ENCODE data around the gene ANKRD28. TPM values are rescaled to one million over a fixed set of nuclear protein-coding genes. Genes with fewer than 3 reads are reported as not detected.

ANKRD28 gene
- total and polyA plus RNA-seq, 2 of the 8 experiments (the other 6 are each of a cell fraction or from before 2014, with no cell fraction given) = 39.1 to 61.7 TPM

- H3K14ac ChIP-seq (ENCODE audit: insufficient read length) = no peak overlapping the region
- H3K23ac ChIP-seq (ENCODE audit: insufficient read length) = no peak overlapping the region
- no peak overlapping the region for H2AFZ ChIP-seq (ENCODE audit: low read length)
- no peak overlapping the region for H3K4ac ChIP-seq (replicated peaks; ENCODE audit: insufficient read length, low read depth, low read length)
- no peak overlapping the region for H2BK5ac ChIP-seq (ENCODE audit: low read depth, low read length)
- no peak overlapping the region for H3K18ac ChIP-seq (ENCODE audit: extremely low read depth, low read length)
- WGBS, 2 experiments (ENCODE audit: extremely low coverage in 1 of 2, insufficient coverage in 1 of 2, insufficient read length in 1 of 2, insufficient replicate concordance in 2 of 2, low coverage in 1 of 2, low lambda C conversion rate in 2 of 2, missing lambda C conversion rate in 1 of 2) = 93% methylated on average over 3 of the region's 3 CpGs; no CpG with 5 or more reads in 1 of the 2 experiments
- H2BK120ac ChIP-seq (replicated peaks; ENCODE audit: low read depth, low read length) = no peak overlapping the region
- H3K36me3 ChIP-seq (ENCODE audit: control insufficient read depth in 2 of 4, insufficient read depth in 4 of 4, low read length in 3 of 4) = no peaks in the 10 kb centered on the region
- no peak overlapping the region for H3K9ac ChIP-seq (replicated peaks in 1 of 4; ENCODE audit: extremely low read depth in 1 of 4, low read depth in 3 of 4, low read length in 3 of 4)
- no peaks in the 10 kb centered on the region for H4K20me1 ChIP-seq (replicated peaks in 1 of 2; ENCODE audit: control insufficient read depth in 1 of 2, insufficient read depth in 2 of 2, low read length in 2 of 2)
- no peak overlapping the region for H3K56ac ChIP-seq (replicated peaks; ENCODE audit: insufficient read length, low read depth, low read length)
- H2BK20ac ChIP-seq (ENCODE audit: low read length) = no peak overlapping the region
- no peak overlapping the region for H4K8ac ChIP-seq (ENCODE audit: extremely low read depth, insufficient read depth, low read length)
- no peak overlapping the region for H3K4me2 ChIP-seq (ENCODE audit: insufficient read depth in 1 of 2, low read depth in 2 of 2, low read length in 2 of 2)
- TF ChIP-seq EP300 (IDR thresholded peaks at IDR 0.05; ENCODE audit: borderline replicate concordance in 1 of 2, low read depth in 2 of 2, low read length in 2 of 2) (no peak), CTBP2 (IDR thresholded peaks at IDR 0.05; ENCODE audit: borderline replicate concordance, insufficient read depth, insufficient read length, low read length) (no peak), SIX5 (IDR thresholded peaks at IDR 0.05; ENCODE audit: low read depth, low read length) (no peak), SAP30 (IDR thresholded peaks at IDR 0.05; ENCODE audit: insufficient read depth, insufficient replicate concordance, low read length) (no peak), NANOG (IDR thresholded peaks at IDR 0.05; ENCODE audit: insufficient read depth, low read depth, low read length, poor library complexity, severe bottlenecking) (no peak), SRF (IDR thresholded peaks at IDR 0.05; ENCODE audit: low read depth, low read length) (no peak), JUND (IDR thresholded peaks at IDR 0.05; ENCODE audit: low read length) (no peak), SP4 (IDR thresholded peaks at IDR 0.05; ENCODE audit: low read length) (no peak)
- H2BK12ac ChIP-seq (ENCODE audit: low read depth, low read length) = no peak overlapping the region
- no peak overlapping the region for H3K27ac ChIP-seq (ENCODE audit: low read depth, low read length)
- H2AK5ac ChIP-seq (ENCODE audit: low read depth, low read length) = no peak overlapping the region
- H3K23me2 ChIP-seq (ENCODE audit: low read depth, low read length) = no peaks in the 10 kb centered on the region
- H4K91ac ChIP-seq (replicated peaks; ENCODE audit: insufficient read length, low read length) = no peak overlapping the region
- H2BK15ac ChIP-seq (ENCODE audit: low read length) = no peak overlapping the region
- H3K4me1 ChIP-seq (replicated peaks in 1 of 4; ENCODE audit: control insufficient read depth in 3 of 4, insufficient read depth in 4 of 4, low read length in 3 of 4) = peaks cover 0 to 7% (median 4%) of the 10 kb centered on the region in 4 experiments; a peak in 4 of 7 replicates
- no peaks in the 10 kb centered on the region for H3K9me3 ChIP-seq (ENCODE audit: insufficient read depth in 2 of 2, low read depth in 1 of 2, low read length in 1 of 2)
- ChIA-PET CTCF (ENCODE audit: partially characterized antibody) (no interaction called here), POLR2A (ENCODE audit: partially characterized antibody) (no interaction called here)
- no peak overlapping the region for H3K4me3 ChIP-seq (ENCODE audit: extremely low read depth in 1 of 4, insufficient read depth in 2 of 4, low read depth in 3 of 4, low read length in 4 of 4)
- no peaks in the 10 kb centered on the region for H3K79me1 ChIP-seq (ENCODE audit: low read depth, low read length)
- peaks cover 0 to 47% of the 10 kb centered on the region in 2 experiments; a peak in 2 of 4 replicates for H3K79me2 ChIP-seq (ENCODE audit: control insufficient read depth in 1 of 2, insufficient read depth in 2 of 2, low read length in 2 of 2)
- no peak overlapping the region for H4K5ac ChIP-seq (ENCODE audit: insufficient read length, low read depth, low read length)
- H3K27me3 ChIP-seq (replicated peaks in 1 of 4; ENCODE audit: control insufficient read depth in 3 of 4, extremely low read depth in 1 of 4, insufficient read depth in 3 of 4, low read length in 3 of 4) = no peaks in the 10 kb centered on the region
- no peak for DNase-seq (ENCODE audit: low read depth in 1 of 2, low spot score in 2 of 2)
- no peak for FAIRE-seq
These were observed 3.4 kb downstream of the ANKRD28 start for GRCh38 chr3:15794303-15794771.
